Cardiac septum (tissue), 1 donor: Measurements from ENCODE around the gene TMX1. TPM values are rescaled to one million over a fixed set of nuclear protein-coding genes. Genes with fewer than 3 reads are reported as not detected.
"Not testable (repeated sequence)": the region's sequence is repeated elsewhere in the genome, so short reads cannot be mapped to it uniquely, and the experiment has no call there.

Experiments
- DNase-seq: peaks from one replicate; pipeline ENCODE4 v3.0.0-alpha.2; 2020; ENCODE audit warnings: low spot score
- intact Hi-C: fragments of 100-400 bp; cut with DNase I; formaldehyde crosslinking; loops from one replicate; pipeline ENCODE4 v1.14.0; 2022
- long read RNA-seq: library from polyadenylated mRNA; unstranded; transcript quantifications from one replicate; pipeline ENCODE4 v2.0.0, GENCODE V29; 2021
- total RNA-seq: library from RNA; stranded (reverse); fragmentation: NEBNext Ultra II Directional; extraction: Animal tissue kit (Norgen Biotek cat#: 25700); gene quantifications from one replicate; pipeline ENCODE4 v1.2.1, GENCODE V29; 2021
- donor health status: DM: no; HTN: no; CAD: no.

TMX1 gene, protein sequence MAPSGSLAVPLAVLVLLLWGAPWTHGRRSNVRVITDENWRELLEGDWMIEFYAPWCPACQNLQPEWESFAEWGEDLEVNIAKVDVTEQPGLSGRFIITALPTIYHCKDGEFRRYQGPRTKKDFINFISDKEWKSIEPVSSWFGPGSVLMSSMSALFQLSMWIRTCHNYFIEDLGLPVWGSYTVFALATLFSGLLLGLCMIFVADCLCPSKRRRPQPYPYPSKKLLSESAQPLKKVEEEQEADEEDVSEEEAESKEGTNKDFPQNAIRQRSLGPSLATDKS
- total RNA-seq, result 8.7 TPM
- long read RNA-seq, transcript TMX1-201 (8 exons, 3,995 nt), result major isoform, 12 of 13 reads
- long read RNA-seq, partial matches to known transcripts, result 0 of 13 reads
- long read RNA-seq, other reads (novel, unspliced or antisense), result 1 of 13 reads

DNA sequence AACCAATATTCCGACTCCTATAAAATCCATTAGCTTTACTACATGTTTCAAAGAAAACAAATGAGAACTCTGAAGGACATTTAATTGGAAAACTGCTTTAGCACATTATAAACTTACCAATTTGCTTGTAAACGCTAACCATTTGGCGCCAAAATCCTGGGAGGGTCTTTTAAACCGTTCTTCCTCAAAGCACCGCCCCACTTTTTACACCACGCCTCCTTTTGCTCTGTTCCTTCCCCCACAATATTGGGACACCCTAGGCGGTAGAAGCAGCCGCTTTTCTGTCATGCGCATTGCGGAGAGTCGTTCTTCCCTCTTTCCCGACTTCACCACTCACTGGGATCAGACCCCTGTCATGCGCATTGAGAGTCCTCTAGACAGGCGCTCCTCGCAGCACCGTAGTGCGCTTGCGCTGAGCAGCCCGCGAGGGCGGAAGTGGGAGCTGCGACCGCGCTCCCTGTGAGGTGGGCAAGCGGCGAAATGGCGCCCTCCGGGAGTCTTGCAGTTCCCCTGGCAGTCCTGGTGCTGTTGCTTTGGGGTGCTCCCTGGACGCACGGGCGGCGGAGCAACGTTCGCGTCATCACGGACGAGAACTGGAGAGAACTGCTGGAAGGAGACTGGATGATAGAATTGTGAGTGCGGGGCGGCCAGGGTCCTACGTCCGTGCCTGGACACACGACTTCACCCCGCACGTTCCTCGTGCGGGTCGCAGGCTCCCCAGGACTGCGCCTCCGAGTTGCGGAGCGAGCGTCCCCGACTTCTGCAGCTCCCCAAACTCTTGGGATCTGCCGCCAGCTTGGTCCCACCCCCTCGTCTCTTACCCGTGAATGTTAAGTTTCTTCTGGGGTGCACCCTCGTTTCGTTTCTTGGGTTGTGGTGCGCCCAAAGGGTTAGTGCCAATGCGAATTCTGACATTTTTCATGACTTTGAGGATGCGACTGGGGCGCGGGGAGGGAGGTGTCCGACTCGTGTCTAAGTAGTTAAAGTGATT is at the start of gene TMX1:
TSS of gene TMX1 (plus strand) at position 435 of the 991 bp plus-strand sequence. CDS start at position 481, 46 bp downstream.
- DNase-seq, result peak; percentile 98
- intact Hi-C loops, result no loop called here

DNA sequence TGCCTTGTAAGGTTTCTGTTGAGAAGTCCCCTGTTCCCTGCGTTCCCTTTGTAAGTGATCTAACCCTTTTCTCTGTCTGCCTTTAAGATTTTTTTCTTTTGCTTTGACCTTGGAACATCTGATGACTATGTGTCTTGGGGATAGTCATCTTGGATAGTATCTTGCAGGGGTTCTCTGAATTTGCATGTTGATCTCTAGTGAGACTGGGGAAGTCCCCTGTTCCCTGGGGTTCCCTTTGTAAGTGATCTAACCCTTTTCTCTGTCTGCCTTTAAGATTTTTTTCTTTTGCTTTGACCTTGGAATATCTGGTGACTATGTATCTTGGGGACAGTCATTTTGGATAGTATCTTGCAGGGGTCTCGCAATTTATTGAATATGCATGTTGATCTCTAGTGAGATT is 38.2 kb upstream of the TMX1 start:
- no peak for DNase-seq
- intact Hi-C loops, result no loop called here

DNA sequence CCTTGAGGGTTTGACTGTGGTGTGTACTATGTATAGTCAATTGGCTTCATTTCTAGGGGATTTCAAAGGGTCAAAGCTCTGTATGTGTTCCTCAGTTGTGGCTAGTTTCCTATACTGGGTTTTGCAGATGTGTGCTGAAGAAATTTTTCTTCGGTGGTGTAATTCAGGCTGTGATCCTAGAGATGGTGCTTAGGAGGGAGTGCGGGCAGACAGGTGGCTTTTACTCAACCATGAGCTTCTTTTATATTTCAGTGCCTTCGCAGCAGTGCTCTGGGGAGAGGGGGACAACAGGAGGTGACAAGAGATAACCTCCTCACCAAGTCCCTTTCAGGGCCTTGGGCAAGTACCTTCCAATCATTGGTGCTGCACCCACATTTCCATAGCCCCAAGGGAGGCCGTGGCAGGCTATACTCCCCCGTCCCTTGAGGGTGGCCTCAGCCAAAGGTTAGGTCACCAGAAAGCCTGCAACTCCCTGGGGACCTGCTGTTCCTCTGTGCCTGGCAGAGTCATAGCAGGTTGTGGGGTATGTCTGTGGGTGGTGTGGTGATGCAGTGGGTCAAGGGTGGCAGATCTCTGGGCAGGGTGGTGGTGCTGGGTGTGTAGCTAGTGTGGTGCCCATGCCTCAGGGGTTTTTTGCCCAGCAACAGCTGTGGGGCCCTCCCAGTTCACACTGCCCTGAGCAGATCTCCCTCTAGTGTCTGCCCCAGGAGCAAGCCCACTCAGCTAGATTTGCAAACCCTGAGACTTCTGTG is 37.0 kb upstream of the TMX1 start:
- DNase-seq, result no peak
- intact Hi-C loops, result no loop called here

DNA sequence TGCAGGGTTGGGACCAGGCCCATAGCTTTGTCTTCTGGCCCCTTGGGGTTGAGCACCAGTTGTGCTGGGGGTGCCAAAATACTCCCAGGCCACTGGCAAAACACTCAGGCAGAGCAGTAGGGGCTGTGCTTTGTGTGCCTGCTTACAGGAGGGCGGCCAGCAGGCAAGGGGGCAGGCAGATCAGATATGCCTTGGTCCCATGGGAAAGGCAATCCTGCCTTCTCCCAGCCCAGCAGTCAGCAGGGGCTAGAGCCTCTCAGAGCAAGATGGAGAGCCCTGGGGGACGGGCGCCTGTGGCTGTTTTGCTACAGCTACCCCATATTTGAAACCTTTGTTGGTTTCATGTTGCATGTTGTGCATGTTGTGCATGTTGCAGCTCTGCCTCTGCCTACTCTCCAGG is 36.2 kb upstream of the TMX1 start:
- intact Hi-C loops, result no loop called here
- DNase-seq, result no peak

DNA sequence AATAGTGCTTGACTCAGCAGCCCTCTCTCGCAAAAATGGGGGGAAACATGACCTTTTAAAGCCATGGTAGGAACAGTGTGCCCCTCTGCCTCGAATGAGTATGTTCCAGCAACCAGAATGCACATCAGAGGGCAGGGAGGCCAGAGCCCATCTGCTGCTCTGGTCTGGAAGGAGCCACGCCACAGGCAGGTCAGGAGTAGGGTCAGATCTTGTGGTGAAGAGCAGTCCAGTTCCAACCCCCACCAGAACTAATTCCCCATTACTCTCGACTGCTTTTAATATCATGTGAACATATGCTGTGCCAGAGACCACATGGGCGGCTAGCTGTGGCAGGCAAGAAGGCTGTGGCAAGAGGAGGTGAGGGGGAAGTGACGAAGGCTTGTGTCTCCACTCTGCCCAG is 34.6 kb upstream of the TMX1 start:
- no peak for DNase-seq
- intact Hi-C loops, result no loop called here

DNA sequence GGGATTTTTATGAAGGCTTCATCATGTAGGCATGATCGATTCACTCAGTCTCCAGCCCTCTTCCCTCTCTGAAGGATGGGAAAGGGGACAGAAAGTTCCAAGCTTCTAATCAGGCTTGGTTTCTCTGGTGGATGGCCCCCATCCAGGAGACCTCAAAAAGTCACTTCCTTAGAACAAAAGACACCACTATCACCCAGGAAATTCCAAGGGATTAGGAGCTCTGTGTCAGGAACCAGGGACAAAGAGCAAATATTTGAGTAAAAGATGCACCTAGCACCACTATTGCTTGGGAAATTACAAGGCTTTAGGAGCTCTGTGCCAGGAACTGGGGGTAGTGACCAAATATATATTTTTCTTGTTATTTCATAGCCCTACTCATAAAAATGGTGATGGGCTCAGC is 33.6 kb upstream of the TMX1 start:
- intact Hi-C loops, result no loop called here
- DNase-seq, result no peak

DNA sequence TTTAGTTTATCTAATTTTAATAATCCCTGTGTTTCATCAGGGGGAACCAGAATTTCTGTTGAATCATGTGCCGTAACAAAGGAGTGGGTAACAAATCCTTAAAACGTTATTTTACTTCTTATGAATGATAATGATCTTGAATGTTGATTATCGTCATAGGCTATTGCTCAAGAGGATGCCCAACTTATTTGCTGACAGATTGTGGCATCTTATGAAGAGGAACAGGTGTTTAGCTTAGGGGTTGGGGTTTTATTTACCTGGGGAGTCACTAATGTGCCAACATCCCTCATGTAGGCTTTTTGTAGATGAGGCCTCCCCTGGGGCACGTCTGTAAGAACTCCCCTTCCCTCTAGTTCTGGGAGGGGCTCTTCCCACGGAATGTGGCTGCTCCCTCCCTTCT is 32.4 kb upstream of the TMX1 start:
- intact Hi-C loops, result no loop called here
- no peak for DNase-seq

DNA sequence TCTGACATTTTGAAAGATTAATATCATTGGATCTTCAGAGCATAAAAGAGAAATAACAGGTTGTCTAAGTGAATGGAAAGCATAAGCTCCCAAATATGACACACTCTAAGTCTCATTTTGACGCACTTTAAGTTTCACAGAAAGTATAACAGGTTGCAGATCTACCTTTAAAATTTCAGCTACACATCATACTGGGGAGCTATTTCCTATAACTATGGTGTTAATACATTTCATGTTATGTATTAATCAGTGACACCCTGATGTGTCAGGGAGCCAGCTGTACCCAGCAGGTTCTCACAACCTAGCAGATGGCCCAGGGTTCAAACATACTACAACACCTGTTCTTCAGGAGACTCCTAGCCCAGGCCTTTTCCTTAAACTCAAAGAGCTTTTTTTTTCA is 31.1 kb upstream of the TMX1 start:
- intact Hi-C loops, result no loop called here

DNA sequence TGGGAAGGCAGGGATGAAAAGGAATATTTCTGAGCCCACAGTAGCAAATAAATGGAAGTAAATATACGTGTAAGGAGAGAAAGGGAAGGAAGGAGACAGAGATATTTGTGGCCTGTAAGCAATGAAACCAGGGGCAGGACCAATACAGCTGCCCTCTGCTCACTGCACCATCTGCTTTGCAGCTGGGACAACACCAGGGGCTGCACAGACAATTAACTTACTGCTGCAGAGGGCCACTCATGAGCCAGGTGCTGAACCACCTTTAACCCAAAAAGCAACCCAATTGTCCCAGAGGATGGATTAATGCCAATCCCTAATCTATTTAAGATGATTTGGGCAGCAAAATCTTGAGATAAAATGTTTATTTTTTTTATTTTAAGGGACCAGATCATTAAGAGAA is 30.6 kb upstream of the TMX1 start:
- intact Hi-C loops, result no loop called here
- no peak for DNase-seq

More for the DNA sequence above, 31.1 kb upstream of the TMX1 start:
- DNase-seq, result no peak

DNA sequence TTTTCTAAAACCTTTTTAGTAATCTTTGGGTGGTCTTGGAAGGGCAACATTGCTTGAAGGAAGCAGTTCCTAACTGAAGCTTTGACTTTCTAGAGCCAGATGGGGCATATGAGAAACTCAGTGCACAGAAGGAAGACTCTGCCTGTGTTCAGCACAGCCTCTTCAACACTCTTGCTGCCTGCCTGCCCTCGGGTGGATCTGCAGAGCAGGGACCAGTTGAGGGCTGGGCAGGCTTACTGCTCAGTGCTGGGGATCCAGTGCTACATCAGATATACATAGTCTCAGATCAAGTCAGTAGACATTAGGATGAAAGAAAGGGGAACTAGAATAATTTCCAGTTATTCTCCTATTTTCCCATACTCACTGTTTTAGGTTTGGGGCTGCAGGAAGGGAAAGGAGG is 29.5 kb upstream of the TMX1 start:
- intact Hi-C loops, result no loop called here
- DNase-seq, result no peak

DNA sequence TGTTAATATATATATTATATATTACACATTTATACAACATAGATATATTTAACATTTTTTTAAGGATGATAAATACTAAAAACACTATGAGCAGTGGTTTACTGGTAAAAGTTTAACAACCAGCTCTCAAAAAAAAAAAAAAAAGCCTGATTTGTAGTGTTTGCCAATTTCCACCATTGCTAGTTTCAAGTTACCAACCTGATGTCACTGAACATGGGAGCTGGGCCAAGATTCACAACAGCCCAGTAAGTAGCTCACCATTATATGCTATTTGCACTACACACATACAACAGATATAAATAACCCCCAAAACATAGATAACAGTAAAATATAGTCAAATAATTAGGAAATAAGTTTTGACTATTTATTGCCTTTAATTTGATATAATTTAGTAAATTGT is 28.9 kb upstream of the TMX1 start:
- intact Hi-C loops, result no loop called here
- no peak for DNase-seq

DNA sequence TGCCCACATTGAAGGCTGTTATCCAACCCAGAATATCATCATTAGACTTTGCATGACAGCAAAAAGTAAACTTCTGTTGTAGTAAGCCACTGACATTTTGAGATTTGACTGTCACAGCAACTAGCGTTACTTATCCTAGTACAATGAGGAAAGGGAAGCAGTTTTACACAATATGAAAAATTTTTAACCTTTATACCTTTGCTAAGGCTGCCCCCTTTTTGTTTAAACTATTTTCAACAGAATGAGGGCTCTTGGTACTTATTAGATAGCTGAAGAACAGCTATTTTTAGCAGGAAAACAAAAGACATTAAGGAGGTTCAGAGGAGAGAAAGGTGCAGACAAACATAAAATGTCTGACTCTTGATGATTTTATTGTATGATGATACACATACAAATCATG is 23.4 kb upstream of the TMX1 start:
- intact Hi-C loops, result no loop called here

DNA sequence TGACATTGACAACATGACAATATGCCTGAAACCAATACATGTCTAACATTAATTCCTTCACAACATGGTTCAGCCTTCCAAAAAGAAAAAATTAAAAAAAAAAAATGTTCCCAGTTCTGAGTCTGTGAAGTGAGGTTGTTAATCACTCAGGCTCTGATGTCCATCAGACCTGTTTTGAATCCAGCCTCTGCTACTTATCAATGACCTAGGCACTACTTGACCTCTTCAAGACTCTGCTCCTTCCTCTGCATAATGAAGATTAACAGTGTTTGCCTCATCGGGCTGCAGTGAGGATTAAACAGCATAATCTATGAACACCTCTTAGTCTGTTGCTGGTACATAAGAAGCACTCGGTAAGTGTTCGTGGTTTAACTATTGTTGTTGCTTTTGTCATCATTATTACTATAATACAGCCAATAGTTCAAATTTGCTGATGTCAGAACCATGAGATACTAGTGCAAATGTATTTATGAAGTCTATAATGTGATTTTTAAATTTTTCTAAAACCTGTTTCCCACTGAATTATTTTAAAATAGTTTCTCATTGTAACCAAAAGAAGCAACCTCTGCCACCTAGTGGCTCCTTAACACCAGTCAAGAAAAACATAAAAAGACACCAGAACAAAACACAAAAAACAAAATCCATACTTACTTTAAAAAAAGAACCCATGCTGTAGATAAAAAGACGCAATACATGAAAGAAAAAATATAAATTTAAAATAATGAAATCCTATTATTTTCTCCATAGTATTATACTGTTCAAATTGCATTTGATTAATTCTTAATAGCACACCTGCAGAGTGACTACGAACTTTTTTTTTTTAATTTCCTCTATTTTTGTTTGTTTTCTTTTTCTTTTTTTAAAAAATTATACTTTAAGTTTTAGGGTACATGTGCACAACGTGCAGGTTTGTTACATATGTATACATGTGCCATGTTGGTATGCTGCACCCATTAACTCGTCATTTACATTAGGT is 20.3 kb upstream of the TMX1 start:
- no peak for DNase-seq
- intact Hi-C loops, result loop anchor here (5.0 kb wide), 1 partner anchor 267 kb away; no protein-coding TSS in a partner anchor

More for the DNA sequence above, 23.4 kb upstream of the TMX1 start:
- DNase-seq, result no peak

DNA sequence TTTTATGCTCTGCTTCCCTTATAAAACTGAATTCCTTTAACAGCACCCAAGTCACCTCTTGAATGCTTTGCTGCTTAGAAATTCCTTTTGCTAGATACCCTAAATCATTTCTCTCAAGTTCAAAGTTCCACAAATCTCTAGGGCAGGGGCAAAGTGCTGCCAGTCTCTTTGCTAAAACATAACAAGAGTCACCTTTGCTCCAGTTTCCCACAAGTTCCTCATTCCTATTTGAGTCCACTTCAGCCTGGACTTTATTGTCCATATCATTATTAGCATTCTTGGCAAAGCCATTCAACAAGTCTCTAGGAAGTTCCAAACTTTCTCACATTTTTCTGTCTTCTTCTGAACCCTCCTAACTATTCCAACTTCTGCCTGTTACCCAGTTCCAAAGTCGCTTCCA is 16.6 kb upstream of the TMX1 start:
- intact Hi-C loops, result loop anchor here (5.0 kb wide), 1 partner anchor 271 kb away; no protein-coding TSS in a partner anchor

DNA sequence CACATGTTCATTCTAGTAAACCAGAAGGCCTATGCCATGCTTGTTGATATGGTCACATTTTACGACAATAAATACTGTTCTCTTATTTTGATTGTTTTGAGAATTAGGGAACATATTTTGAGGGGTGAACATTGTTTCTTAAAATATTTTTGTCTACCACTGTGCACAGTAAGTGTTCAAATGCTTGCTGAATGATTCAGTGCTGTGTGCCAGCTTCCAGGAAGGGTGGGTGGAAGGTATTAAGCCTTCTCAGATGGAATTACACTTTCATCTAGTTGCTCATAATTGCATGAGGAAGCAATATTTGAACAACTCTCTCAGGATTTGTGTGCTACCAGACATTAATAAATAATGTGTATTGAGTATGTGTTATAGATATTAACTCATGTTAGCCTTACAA is 15.5 kb upstream of the TMX1 start:
- intact Hi-C loops, result loop anchor here (5.0 kb wide), 1 partner anchor 272 kb away; no protein-coding TSS in a partner anchor
- no peak for DNase-seq

More for the DNA sequence above, 16.6 kb upstream of the TMX1 start:
- DNase-seq, result not testable (repeated sequence)

DNA sequence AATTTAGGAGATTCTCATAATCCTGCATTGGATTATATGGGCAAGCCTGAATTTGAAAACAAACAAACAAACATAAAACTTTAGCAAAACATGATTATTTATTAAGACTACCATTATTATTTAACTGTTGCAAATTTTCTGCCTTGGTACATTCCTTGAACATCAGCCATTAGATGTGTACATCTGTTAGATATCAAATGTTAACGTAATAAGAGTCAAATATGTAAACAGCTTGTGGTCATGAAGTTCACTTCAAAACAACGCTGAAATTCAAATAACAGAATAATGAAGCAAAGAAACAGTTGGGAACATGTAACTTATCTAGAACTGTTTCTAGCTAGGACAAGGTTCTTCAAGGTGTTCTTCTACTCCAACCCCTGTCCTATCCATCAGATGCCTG is 14.3 kb upstream of the TMX1 start:
- intact Hi-C loops, result no loop called here
- DNase-seq, result no peak

DNA sequence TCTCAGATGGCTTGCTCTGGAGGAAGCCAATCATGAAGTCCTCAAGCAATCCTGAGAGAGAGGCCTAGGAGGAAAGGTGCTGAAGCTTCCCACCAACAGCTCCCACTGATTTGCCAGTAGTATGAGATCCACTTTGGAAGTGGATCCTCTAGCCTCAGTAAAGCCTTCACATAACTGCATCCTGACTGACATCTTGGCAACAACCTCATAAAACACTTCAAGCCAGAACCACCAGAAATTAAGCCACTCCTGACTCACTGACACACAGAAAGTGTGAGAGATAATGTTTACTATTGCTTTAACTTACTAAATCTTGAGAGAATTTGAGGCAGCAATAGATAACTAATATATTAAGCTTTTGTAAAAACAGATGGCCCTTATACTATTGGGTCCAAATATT is 11.7 kb upstream of the TMX1 start:
- intact Hi-C loops, result no loop called here
- no peak for DNase-seq

DNA sequence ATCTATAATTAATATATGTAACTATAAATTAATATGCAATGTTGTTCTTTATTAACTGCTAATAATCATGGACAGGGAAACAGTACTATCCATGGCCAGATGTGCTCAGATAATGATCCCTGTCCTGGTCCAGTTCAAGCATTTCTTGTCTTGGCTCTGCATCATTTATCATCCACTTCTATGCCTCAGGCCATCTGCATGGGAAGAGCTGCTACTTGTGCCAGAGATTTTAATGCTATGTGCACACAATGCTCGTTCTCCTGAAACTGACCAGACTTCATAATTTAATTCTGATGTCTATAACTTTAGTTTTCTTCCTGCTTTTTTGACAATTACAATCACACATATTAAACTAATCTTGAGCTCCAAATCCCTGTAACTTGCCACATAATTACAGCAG is 11.2 kb upstream of the TMX1 start:
- no peak for DNase-seq
- intact Hi-C loops, result no loop called here

DNA sequence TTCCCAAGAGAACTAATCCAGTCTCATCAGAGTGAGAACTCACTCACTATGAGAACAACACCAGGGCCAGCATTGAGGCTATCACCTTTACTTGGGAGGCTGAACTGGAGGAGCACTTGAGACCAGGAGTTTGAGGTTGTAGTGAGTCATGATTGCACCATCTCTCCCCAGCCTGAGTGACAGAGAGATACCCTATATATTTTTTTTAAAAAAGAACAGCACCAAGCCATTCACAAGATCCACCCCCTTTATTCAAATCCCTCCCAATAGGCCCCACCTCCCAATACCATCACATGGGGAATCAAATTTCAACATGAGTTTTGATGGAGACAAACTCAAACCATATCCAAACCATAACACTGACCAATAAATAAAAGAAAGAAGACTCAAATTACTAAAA is 3.7 kb upstream of the TMX1 start:
- no peak for DNase-seq
- intact Hi-C loops, result no loop called here
